Bronchial epithelial cell (primary cell): ENCODE results near the gene SUV39H2. TPM values are rescaled to one million over a fixed set of nuclear protein-coding genes. Genes with fewer than 3 reads are reported as not detected.
"Not testable (repeated sequence)": the region's sequence is repeated elsewhere in the genome, so short reads cannot be mapped to it uniquely, and the experiment has no call there.

ENCODE experiments used
- DNase-seq: peaks from one replicate; pipeline ENCODE4 v3.0.0-alpha.2; 2010; ENCODE audit warnings: low read depth
- FAIRE-seq: peaks from 2 replicates; lab custom pipeline; 2011; peaks lifted over from hg19 to GRCh38; lab: Jason Lieb, UNC
- H3K27me3 ChIP-seq: 2 replicates; pipeline ENCODE4 v1.5.1; 2011; ENCODE audit warnings: low read length; ENCODE audit not compliant: control insufficient read depth, insufficient read depth
- H3K36me3 ChIP-seq: 2 replicates; pipeline ENCODE4 v1.5.1; 2011; ENCODE audit warnings: low read length; ENCODE audit not compliant: control insufficient read depth, insufficient read depth
- H3K4me3 ChIP-seq: 2 replicates; pipeline ENCODE4 v1.5.1; 2011; ENCODE audit warnings: mild to moderate bottlenecking, low read depth, low read length, control low read depth
- CTCF ChIP-seq: IDR thresholded peaks from 2 replicates; pipeline ENCODE4 v1.5.1; 2011; ENCODE audit warnings: mild to moderate bottlenecking, moderate library complexity, low read length, control low read depth, inconsistent platforms; ENCODE audit not compliant: insufficient read depth, severe bottlenecking
- total RNA-seq: library from RNA; depleted of rRNA; stranded (reverse); fragments of >200 nt; gene quantifications from 2 replicates; pipeline ENCODE4 v1.2.1, GENCODE V29; 2014

SUV39H2 gene
- total RNA-seq, 1 donor from 2014 or later = 7.4 TPM

- H3K4me3 ChIP-seq = no peak overlapping the region
- no peak for FAIRE-seq
- DNase-seq = no peak
- peaks cover 2% of the 10 kb centered on the region for H3K36me3 ChIP-seq
- no peak for TF ChIP-seq CTCF
- no peaks in the 10 kb centered on the region for H3K27me3 ChIP-seq
Observed at GRCh38 chr10:14904864-14905263, 26.2 kb downstream of the SUV39H2 start.

- H3K36me3 ChIP-seq = peaks cover 2% of the 10 kb centered on the region
- DNase-seq = no peak
- H3K4me3 ChIP-seq = no peak overlapping the region
- TF ChIP-seq CTCF = no peak
- no peak for FAIRE-seq
- no peaks in the 10 kb centered on the region for H3K27me3 ChIP-seq
Observed at GRCh38 chr10:14905890-14906289, 27.2 kb downstream of the SUV39H2 start.

- TF ChIP-seq CTCF = no peak
- no peak for DNase-seq
- H3K36me3 ChIP-seq = peaks cover 2% of the 10 kb centered on the region
Observed at GRCh38 chr10:14906765-14907164, 28.1 kb downstream of the SUV39H2 start.

GRCh38 chr10:14907591-14907990, 28.9 kb downstream of the SUV39H2 start:
- FAIRE-seq = not testable (repeated sequence)

More at GRCh38 chr10:14906765-14907164, 28.1 kb downstream of the SUV39H2 start:
- Histone ChIP-seq H3K27me3 (no peaks in the 10 kb centered on the region), H3K4me3 (no peak overlapping the region)
- no peak for FAIRE-seq

GRCh38 chr10:14909101-14909500, 30.4 kb downstream of the SUV39H2 start:
- H3K27me3 ChIP-seq = no peaks in the 10 kb centered on the region
- FAIRE-seq (no peak), DNase-seq (no peak)
- peaks cover 2% of the 10 kb centered on the region for H3K36me3 ChIP-seq
- no peak overlapping the region for H3K4me3 ChIP-seq
- TF ChIP-seq CTCF = no peak

More at GRCh38 chr10:14907591-14907990, 28.9 kb downstream of the SUV39H2 start:
- H3K27me3 ChIP-seq, H3K4me3 ChIP-seq, DNase-seq, H3K36me3 ChIP-seq: not testable (repeated sequence)

GRCh38 chr10:14910953-14911352, 32.3 kb downstream of the SUV39H2 start:
- FAIRE-seq (no peak), DNase-seq (no peak)
- peaks cover 2% of the 10 kb centered on the region for H3K36me3 ChIP-seq
- TF ChIP-seq CTCF = no peak
- H3K27me3 ChIP-seq = no peaks in the 10 kb centered on the region
- no peak overlapping the region for H3K4me3 ChIP-seq
